Transverse colon (tissue), 3 donors: ENCODE measurements around the gene ARID4B.

Source experiments
- EP300 ChIP-seq: sonication (generic); formaldehyde crosslinking; IDR thresholded peaks from one replicate; pipeline ENCODE4 v1.6.1; 2017; ENCODE audit warnings: antibody characterized with exemption, low read depth
- TF ChIP-seq, protein P1 (sequence below), 5 experiments: fragments of 200-600 bp in 3 of 5; fragments of 450-650 bp in 2 of 5; sonication (generic) in 3 of 5; IDR thresholded peaks; 1 replicate in 2 of 5; 2 replicates in 3 of 5; pipeline ENCODE4 v1.5.1; 2016 to 2017; ENCODE audit warnings: antibody characterized with exemption in 5 of 5, inconsistent platforms in 3 of 5, mild to moderate bottlenecking in 2 of 5, moderate library complexity in 1 of 5

DNA sequence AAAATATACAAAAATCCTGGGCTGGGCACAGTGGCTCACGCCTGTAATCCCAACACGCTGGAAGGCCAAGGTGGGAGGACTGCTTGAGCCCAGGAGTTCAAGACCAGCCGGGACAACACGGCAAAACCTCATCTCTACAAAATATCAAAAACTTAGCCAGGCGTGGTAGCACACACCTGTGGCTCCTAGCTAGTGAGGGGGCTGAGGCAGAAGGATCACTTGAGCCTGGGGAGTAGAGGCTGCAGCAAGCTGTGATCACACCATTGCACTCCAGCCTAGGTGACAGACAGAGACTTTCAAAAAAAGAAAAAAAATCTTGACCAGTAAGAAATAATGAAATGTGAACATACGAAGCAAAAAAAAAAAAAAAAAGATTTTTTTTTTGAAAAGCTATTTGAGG is 52.1 kb downstream of the ARID4B start:
- TF ChIP-seq, protein P1, sequence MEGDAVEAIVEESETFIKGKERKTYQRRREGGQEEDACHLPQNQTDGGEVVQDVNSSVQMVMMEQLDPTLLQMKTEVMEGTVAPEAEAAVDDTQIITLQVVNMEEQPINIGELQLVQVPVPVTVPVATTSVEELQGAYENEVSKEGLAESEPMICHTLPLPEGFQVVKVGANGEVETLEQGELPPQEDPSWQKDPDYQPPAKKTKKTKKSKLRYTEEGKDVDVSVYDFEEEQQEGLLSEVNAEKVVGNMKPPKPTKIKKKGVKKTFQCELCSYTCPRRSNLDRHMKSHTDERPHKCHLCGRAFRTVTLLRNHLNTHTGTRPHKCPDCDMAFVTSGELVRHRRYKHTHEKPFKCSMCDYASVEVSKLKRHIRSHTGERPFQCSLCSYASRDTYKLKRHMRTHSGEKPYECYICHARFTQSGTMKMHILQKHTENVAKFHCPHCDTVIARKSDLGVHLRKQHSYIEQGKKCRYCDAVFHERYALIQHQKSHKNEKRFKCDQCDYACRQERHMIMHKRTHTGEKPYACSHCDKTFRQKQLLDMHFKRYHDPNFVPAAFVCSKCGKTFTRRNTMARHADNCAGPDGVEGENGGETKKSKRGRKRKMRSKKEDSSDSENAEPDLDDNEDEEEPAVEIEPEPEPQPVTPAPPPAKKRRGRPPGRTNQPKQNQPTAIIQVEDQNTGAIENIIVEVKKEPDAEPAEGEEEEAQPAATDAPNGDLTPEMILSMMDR (IDR thresholded peaks at IDR 0.05), result no peak
- no peak for TF ChIP-seq EP300
